Germinal center (tissue), 1 donor: ENCODE results near the gene BCAS1.

ENCODE experiments used
- DNase-seq: peaks from one replicate; pipeline ENCODE4 v3.0.0; 2012; ENCODE audit warnings: mixed read lengths, low spot score

Gene BCAS1

GRCh38 chr20:53902968-53903651 is 167.3 kb downstream of the BCAS1 start:
- DNase-seq = no peak

- no peak for DNase-seq
Observed at GRCh38 chr20:53901497-53902096, 168.8 kb downstream of the BCAS1 start.

GRCh38 chr20:53901064-53901463 is 169.3 kb downstream of the BCAS1 start:
- no peak for DNase-seq

DNA sequence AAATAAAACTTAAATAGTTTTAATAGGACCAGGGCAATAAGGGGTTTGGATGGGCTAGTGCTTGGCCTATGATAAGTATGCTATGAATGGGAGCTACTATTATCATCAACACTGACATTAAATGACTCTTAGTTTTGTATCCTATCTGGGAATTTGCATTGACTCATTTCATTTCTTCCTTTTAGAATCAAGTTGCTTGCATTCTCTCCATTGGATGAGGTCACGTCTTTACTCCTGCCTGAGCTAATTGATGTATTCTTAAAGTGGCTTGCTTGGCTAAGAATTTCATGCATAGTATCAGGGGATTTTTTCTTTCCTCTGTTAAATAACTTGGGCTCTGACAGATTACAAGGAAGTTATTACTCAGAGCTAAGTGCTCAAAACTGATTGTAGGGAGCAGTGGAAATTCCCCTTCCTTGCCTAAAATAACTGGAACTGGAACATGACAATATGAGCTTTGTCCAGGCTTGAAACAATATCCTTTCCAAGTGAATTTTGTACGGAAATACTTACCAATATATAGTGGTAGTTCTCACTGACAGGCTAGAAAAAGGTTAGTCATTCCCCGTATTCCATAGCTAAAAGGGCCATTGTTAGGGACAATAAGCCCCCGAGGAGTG is 169.9 kb downstream of the BCAS1 start:
- DNase-seq = no peak

- peak; percentile 44 for DNase-seq
Observed at GRCh38 chr20:53899351-53900167, 170.8 kb downstream of the BCAS1 start.

DNA sequence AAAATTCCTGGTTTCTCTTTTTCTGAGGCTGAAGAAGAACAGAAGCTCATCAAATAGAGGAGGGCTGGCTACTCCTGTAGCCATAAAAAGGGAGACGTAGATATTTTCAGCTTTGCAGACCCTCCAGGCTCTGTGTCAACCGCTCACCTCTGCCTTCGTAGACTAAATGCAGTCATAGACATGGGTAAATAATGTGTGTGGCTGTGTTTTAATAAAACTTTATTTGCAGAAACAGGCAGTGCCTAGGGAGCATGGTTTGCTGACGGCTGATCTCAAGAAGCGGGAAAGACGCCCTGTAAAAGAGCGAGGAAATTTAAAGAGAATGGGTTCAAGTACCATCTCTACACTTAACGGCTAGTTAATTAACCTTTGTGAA is 171.8 kb downstream of the BCAS1 start:
- no peak for DNase-seq

DNA sequence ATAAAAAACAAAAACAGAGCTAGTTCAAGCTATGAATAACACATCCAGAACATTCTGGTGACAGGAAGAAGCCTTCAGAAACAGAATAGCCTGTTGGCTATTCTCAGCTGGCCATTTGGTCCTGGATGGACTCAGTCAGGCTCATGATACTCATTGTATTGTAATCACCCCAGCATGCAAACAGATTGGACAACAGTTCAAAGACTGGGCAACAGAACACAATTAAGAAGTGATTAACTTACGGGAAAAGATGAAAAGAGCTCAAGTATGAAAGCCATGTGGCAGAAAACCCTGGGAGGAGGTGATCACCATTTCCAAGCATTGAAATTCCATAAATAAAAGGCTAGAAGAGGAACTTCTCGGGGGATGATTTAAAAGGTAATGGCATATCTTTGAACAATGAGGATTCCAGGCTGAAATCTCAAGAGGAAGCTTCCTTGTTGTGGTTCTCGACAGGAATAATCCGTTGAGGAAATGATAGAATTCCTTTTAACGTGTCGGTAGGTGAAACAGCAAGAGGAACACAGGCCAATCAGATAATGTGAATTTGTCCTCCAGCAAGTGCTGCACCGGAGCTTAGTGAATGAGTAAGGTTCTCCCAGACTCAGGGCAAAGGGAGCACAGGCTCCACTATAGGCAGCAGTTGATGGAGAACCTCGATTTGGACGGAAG is 172.4 kb downstream of the BCAS1 start:
- no peak for DNase-seq

DNA sequence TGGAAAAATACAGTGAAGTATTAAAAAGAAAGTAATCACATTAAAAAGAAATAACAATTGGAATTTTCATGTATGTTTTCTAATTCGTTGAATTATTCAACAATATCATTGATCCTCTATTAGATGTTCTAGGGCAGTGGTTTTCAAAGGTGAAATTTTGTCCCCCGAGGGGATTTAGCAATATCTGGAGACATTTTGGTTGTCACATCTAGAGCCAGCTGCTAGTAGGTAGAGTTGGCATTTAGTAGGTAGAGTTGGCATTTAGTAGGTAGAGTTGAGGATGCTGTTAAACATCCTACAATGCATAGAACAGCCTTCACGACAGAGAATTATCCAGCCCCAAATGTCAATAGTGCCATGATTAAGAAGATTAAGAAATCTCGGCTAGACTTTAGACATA is 173.7 kb downstream of the BCAS1 start:
- no peak for DNase-seq

DNA sequence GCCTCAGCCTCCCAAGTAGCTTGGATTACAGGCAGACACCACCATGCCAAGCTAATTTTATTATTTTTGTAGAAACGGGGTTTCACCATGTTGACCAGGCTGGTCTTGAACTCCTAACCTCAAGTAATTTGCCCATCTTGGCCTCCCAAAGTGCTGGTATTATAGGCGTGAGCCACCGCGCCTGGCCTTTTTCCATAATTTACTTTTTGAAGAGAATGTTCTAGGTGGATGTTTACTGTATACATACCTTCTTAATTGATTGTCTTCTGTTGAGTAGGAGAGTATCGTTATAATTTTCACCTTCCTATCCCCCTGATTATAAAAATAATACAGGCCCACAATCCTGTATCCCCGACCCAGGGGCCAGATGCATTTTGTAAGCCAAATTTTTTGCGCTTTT is 174.4 kb downstream of the BCAS1 start:
- no peak for DNase-seq

DNA sequence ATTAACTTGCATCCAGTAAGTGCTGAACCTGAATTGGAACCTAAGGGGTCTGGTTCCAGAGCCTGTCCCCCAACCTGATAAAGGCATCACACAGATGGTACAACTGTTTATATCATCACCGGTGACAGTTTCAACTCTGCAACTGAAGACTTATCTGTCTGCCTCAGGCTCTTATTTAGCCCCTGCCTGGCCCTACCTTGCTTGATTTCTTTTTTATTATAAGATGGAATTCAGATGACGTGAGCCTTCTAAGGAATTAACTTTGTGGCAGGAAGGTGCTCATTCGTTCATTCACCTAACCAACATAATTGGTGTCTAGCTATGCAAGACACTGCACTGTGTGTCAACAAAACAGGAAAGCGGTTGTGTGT is 175.0 kb downstream of the BCAS1 start:
- no peak for DNase-seq

DNA sequence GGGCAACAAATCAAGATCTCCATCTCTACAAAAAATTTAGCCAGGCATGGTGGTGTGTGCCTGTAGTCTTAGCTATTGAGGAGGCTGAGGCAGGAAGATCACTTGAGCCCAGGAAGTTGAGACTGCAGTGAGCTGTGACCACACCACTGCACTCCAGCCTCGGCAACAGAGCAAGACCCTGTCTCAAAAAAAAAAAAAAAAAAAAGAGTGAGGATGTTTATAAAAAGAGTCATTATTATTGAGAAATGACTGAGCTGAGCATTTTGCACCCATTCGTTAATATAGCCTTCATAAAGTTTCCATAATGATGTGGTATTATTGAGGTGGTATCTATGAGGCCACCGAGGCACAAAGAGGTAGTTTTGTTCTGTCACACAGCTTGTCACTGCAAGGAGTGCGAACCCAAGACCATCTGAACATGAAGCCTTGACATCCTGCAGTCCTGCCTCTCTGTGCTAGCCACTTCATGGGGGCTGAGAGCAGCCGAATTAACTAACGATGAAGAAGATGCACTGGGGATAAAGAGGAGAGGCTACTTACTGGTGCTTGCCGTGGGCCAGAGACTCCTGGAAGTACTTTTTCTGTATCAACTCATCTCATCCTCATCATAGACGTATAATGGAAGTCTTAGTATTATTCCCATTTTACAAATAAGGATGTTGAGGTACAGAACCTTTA is 175.5 kb downstream of the BCAS1 start:
- no peak for DNase-seq
